OCI-LY1 (cell line): ENCODE results near the gene IRGM.
"Not testable (repeated sequence)": the region's sequence is repeated elsewhere in the genome, so short reads cannot be mapped to it uniquely, and the experiment has no call there.

Experiments
- H2AFZ ChIP-seq: fragments of 200-600 bp; sonication (generic), shearing (Covaris generic); 2 replicates; pipeline ENCODE4 v1.6.0; 2014; ENCODE audit warnings: antibody characterized with exemption, mild to moderate bottlenecking, low read length
- H3F3A ChIP-seq: fragments of 200-600 bp; sonication (generic), shearing (Covaris generic); 2 replicates; pipeline ENCODE4 v1.6.0; 2014; ENCODE audit warnings: mild to moderate bottlenecking, antibody characterized with exemption, low read length, moderate library complexity; ENCODE audit not compliant: insufficient read depth
- H3K27ac ChIP-seq: fragments of 200-600 bp; sonication (generic); 2 replicates; pipeline ENCODE4 v1.5.1; 2014; ENCODE audit warnings: low read length, mixed run types, mild to moderate bottlenecking, low read depth; ENCODE audit not compliant: poor library complexity, severe bottlenecking
- H3K27me3 ChIP-seq: fragments of 200-600 bp; sonication (generic); 2 replicates; pipeline ENCODE4 v1.6.0; 2014; ENCODE audit warnings: antibody characterized with exemption, mild to moderate bottlenecking, low read length, moderate library complexity; ENCODE audit not compliant: insufficient read depth
- H3K36me3 ChIP-seq: fragments of 200-600 bp; sonication (generic); 2 replicates; pipeline ENCODE4 v1.6.1; 2014; ENCODE audit warnings: mild to moderate bottlenecking, antibody characterized with exemption, low read length, moderate library complexity, mixed read lengths; ENCODE audit not compliant: insufficient read depth
- H3K4me1 ChIP-seq: fragments of 200-600 bp; sonication (generic); 2 replicates; pipeline ENCODE4 v1.5.1; 2014; ENCODE audit warnings: mild to moderate bottlenecking, low read length, moderate library complexity; ENCODE audit not compliant: insufficient read depth, severe bottlenecking
- H3K4me2 ChIP-seq: fragments of 200-600 bp; sonication (generic), shearing (Covaris generic); 2 replicates; pipeline ENCODE4 v1.6.1; 2014; ENCODE audit warnings: low read length
- H3K4me3 ChIP-seq: fragments of 200-600 bp; sonication (generic); 2 replicates; pipeline ENCODE4 v1.5.1; 2014; ENCODE audit warnings: low read length, low read depth, mild to moderate bottlenecking, mixed read lengths; ENCODE audit not compliant: poor library complexity, severe bottlenecking
- H3K79me2 ChIP-seq: fragments of 200-600 bp; shearing (Covaris generic); 2 replicates; pipeline ENCODE4 v1.6.1; 2016; ENCODE audit warnings: mixed run types, low read length, mixed read lengths; ENCODE audit not compliant: insufficient read depth
- H3K9ac ChIP-seq: fragments of 200-600 bp; sonication (generic), shearing (Covaris generic); 2 replicates; pipeline ENCODE4 v1.6.1; 2014; ENCODE audit warnings: mild to moderate bottlenecking, low read length, mixed read lengths
- H3K9me2 ChIP-seq: fragments of 200-600 bp; sonication (generic), shearing (Covaris generic); 2 replicates; pipeline ENCODE4 v1.6.1; 2014; ENCODE audit warnings: low read depth, mild to moderate bottlenecking, low read length, mixed read lengths
- H3K9me3 ChIP-seq: fragments of 200-600 bp; shearing (Covaris generic); 2 replicates; pipeline ENCODE4 v1.6.1; 2014; ENCODE audit warnings: low read length, mixed read lengths
- H4K20me1 ChIP-seq: fragments of 200-600 bp; sonication (generic), shearing (Covaris generic); 2 replicates; pipeline ENCODE4 v1.6.0; 2016; ENCODE audit warnings: mild to moderate bottlenecking, low read length; ENCODE audit not compliant: insufficient read depth
- EZH2 ChIP-seq: fragments of 200-600 bp; sonication (generic), shearing (Covaris generic); IDR thresholded peaks from 2 replicates; pipeline ENCODE4 v1.8.0; 2017; ENCODE audit warnings: borderline replicate concordance, mixed run types, mild to moderate bottlenecking, antibody characterized with exemption, low read length, moderate library complexity, mixed read lengths
- TF ChIP-seq, protein P1 (sequence below): fragments of 200-600 bp; sonication (generic), shearing (Covaris generic); IDR thresholded peaks from 2 replicates; pipeline ENCODE4 v1.5.1; 2017; ENCODE audit warnings: mild to moderate bottlenecking, antibody characterized with exemption, low read length, moderate library complexity, mixed read lengths

The IRGM gene

DNA sequence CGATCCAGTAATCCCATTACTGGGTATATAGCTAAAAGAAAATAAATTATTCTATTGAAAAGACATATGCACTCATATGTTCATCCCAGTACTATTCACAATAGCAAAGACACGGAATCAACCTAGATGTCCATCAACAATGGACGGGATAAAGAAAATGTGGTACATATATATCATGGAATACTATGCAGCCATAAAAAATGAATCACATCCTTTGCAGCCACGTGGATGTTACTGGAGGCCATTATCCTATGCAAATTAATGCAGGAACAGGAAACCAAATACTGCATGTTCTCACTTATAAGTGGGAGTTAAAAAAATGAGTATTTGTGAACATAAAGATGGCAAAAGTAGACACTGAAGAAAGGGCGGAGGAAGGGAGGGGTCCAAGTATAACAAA, 16.6 kb upstream of the IRGM start:
- no peak overlapping the region for H3K4me3 ChIP-seq
- no peaks in the 10 kb centered on the region for H3K36me3 ChIP-seq
- no peak for TF ChIP-seq EZH2
- TF ChIP-seq, protein P1, sequence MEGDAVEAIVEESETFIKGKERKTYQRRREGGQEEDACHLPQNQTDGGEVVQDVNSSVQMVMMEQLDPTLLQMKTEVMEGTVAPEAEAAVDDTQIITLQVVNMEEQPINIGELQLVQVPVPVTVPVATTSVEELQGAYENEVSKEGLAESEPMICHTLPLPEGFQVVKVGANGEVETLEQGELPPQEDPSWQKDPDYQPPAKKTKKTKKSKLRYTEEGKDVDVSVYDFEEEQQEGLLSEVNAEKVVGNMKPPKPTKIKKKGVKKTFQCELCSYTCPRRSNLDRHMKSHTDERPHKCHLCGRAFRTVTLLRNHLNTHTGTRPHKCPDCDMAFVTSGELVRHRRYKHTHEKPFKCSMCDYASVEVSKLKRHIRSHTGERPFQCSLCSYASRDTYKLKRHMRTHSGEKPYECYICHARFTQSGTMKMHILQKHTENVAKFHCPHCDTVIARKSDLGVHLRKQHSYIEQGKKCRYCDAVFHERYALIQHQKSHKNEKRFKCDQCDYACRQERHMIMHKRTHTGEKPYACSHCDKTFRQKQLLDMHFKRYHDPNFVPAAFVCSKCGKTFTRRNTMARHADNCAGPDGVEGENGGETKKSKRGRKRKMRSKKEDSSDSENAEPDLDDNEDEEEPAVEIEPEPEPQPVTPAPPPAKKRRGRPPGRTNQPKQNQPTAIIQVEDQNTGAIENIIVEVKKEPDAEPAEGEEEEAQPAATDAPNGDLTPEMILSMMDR, result no peak
- H4K20me1 ChIP-seq, result no peaks in the 10 kb centered on the region
- H3K9me2 ChIP-seq, result no peaks in the 10 kb centered on the region; the same call in 1 of the 2 replicates
- H3K9me3 ChIP-seq, result peaks cover 6% of the 10 kb centered on the region; the same call in 1 of the 2 replicates
- no peaks in the 10 kb centered on the region for H3F3A ChIP-seq
- H2AFZ ChIP-seq, result no peak overlapping the region
- no peak overlapping the region for H3K27ac ChIP-seq
- no peak overlapping the region for H3K9ac ChIP-seq
- H3K4me1 ChIP-seq, result no peaks in the 10 kb centered on the region
- H3K4me2 ChIP-seq, result no peak overlapping the region
- H3K27me3 ChIP-seq, result no peaks in the 10 kb centered on the region
- no peaks in the 10 kb centered on the region for H3K79me2 ChIP-seq

DNA sequence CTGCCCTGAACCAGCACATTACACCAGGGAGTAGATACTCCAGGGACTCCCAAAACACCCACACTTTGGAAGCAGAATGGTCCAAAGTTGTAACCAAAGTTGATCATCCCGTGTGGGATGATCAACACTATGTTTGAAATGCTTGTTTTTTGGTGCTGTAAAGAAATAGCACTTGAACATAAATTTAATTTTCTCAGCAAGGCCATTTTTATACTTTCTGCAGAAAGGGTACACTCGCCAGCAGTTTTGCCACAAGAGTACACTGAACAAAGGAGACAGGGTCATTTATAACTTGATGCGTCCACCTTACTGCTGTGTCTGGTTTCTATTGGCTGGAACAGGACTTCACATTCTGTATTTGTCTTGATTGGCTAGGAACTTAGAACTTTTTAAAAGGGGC, 14.5 kb upstream of the IRGM start:
- H3K79me2 ChIP-seq, H3K9me3 ChIP-seq, H4K20me1 ChIP-seq, H3K4me1 ChIP-seq, H3K4me2 ChIP-seq, H3K9me2 ChIP-seq, H3F3A ChIP-seq, H2AFZ ChIP-seq, H3K9ac ChIP-seq, H3K36me3 ChIP-seq, H3K27me3 ChIP-seq, H3K27ac ChIP-seq, H3K4me3 ChIP-seq: not testable (repeated sequence)

DNA sequence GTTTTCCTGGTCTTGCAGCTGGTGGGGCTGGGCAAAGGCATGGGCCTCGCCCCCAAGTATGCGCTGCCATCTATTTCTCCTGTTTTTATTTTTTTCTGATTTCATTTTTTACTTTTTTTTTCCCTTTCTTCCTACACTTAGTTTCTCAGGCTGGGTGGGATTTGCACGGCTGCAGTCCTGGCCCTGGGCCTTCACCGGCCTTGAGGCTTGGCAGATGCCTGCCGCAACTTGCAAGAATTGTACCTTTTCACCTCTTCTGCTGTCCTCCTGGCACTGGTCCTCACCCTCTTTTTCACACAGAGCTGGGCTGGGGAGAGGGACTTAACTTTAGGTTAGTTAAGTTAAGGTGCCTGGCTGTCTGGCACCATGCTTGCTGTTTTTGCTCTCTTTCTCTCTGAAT, 10.3 kb upstream of the IRGM start:
- Histone ChIP-seq H3K9me2 (no peaks in the 10 kb centered on the region), H4K20me1 (no peaks in the 10 kb centered on the region), H2AFZ (no peak overlapping the region), H3K36me3 (no peaks in the 10 kb centered on the region), H3K9ac (no peak overlapping the region), H3K4me1 (no peaks in the 10 kb centered on the region), H3K9me3 (peaks cover 6% of the 10 kb centered on the region; the same call in 1 of the 2 replicates), H3K27me3 (no peaks in the 10 kb centered on the region), H3F3A (no peaks in the 10 kb centered on the region), H3K4me2 (no peak overlapping the region), H3K27ac (no peak overlapping the region), H3K79me2 (no peaks in the 10 kb centered on the region), H3K4me3 (no peak overlapping the region)
- TF ChIP-seq, protein P1, result no peak
- TF ChIP-seq EZH2, result no peak

DNA sequence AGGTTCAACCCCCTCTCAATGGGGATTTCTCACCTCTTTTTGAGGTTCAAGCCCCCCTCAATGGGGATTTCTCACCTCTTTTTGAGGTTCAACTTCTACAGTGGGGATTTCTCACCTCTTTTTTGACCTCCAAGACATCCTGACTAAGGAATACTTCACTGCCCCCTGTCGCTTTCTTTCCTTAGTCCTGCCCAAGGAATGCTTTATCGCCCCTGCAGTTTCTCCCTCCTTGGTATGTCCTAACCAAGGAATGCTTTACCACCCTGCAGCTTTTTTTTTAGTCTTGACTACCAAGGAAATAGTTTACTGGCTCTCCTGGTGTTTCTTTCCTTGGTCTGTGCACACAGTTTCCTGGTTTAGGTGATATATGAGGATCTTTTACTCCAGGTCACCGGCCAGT, 9.6 kb upstream of the IRGM start:
- H3F3A ChIP-seq, result no peaks in the 10 kb centered on the region
- no peaks in the 10 kb centered on the region for H3K36me3 ChIP-seq
- H3K79me2 ChIP-seq, result no peaks in the 10 kb centered on the region
- H3K4me3 ChIP-seq, result no peak overlapping the region
- H3K4me2 ChIP-seq, result no peak overlapping the region
- no peak for TF ChIP-seq EZH2
- TF ChIP-seq, protein P1, result no peak
- no peaks in the 10 kb centered on the region for H3K4me1 ChIP-seq
- H4K20me1 ChIP-seq, result no peaks in the 10 kb centered on the region
- H3K27ac ChIP-seq, result no peak overlapping the region
- H3K27me3 ChIP-seq, result no peaks in the 10 kb centered on the region
- H3K9ac ChIP-seq, result no peak overlapping the region
- H2AFZ ChIP-seq, result no peak overlapping the region
- no peaks in the 10 kb centered on the region for H3K9me2 ChIP-seq
- 0 out of 2 replicates have a peak, but pooled peaks cover under 1% of the 10 kb centered on the region for H3K9me3 ChIP-seq

DNA sequence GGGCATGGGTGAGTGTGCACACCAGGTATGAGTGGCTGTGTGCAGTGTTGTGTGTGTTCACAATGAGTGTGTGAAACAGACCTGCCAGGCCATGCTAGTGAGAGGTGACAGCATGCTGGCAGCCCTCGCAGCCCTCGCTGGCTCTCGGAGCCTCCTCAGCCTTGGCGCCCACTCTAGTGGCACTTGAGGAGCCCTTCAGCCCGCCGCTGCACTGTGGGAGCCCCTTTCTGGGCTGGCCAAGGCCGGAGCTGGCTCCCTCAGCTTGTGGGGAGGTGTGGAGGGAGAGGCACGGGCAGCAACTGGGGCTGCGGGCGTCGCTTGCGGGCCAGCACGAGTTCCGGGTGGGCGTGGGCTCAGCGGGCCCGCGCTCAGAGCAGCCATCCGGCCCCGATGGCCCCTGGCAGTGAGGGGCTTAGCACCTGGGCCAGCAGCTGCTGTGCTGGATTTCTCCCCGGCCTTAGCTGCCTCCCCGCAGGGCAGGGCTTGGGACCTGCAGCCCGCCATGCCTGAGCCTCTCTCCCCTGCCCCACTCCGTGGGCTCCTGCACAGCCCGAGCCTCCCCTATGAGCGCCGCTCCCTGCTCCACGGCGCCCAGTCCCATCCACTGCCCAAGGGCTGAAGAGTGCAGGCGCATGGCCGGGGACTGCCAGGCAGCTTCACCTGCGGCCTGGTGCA, 999 bp upstream of the IRGM start:
- H3F3A ChIP-seq, H3K4me2 ChIP-seq, H3K36me3 ChIP-seq, H3K79me2 ChIP-seq, H2AFZ ChIP-seq, H3K27ac ChIP-seq, H4K20me1 ChIP-seq, H3K4me3 ChIP-seq, H3K27me3 ChIP-seq, H3K9me3 ChIP-seq, H3K9ac ChIP-seq, H3K9me2 ChIP-seq, H3K4me1 ChIP-seq: not testable (repeated sequence)
